Activated CD4-positive, alpha-beta T cell treated with anti-CD3 and anti-CD28 coated beads for 48 hours (primary cell): Measurements from ENCODE around the gene NIFK.
A peak's percentile ranks its signal among the peaks of the same experiment; 100 is the strongest.
"Not testable (repeated sequence)": the region's sequence is repeated elsewhere in the genome, so short reads cannot be mapped to it uniquely, and the experiment has no call there.

ENCODE experiments used
- DNase-seq: peaks from one replicate; pipeline ENCODE4 v3.0.0-alpha.2; 2020

NIFK gene

DNA sequence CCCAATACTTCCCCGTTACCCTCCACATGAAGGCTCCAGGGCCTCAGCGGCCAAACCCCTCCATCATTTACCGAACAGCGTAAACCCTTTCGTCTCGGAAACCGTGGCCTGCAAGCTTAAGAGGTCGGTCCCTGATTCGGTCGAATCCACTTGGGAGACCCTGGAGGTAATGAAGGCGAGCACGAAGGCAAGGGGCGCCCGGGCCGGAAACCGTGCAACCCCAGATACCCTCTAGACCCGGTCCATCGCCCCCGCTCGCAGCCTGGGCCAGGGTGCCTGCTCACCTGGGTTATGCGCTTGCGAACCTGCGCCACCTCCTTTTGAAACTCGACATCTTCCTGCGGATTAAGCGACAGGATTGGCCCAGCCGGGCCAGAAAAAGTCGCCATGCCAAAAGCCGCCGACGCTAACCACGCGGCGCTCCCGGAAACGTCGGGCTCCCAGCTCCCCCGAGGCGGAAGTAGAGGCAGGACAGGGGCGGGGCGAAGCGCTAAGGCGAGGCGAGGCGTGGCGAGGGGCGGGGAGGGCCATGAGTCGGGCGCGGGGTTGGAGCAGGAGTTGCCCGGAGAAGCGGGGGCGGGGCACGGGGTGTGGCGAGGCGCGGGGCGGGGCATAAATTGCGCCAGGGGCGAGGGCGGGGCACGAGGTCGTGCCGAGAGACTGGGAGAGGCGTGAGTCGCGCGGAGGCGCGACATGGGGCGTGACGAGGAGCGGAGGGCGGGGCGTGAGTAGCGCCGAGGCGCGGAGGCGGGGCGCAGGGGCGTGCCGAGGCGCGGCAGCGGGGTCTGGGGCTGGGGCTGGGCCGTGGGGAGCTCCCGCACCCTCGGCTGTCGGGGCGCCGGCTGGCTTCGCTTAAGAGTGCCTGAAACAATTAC, at the start of gene NIFK:
Gene NIFK, minus strand, starts transcription at position 414 of the 875 bp plus-strand sequence. Its CDS starts 25 bp downstream, at position 389.
- peak; percentile 100 for DNase-seq

DNA sequence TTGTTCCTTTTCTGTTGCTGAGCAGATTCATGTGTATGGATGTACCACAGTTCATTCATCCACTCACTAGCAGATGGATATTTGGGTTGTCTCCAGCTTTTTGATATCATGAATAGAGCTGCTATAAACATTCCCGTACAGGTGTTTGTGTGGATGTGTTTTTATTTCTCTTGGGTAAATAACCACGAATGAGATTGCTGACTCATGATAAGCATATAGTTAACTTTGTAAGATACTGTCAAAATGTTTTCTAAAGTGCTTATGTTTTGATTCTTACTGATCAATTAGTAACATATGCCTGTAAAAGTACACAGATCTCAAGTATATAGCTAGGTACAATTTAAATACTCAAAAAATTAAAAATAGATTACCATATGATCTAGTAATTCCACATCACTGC, 46.5 kb upstream of the NIFK start:
- no peak for DNase-seq

DNA sequence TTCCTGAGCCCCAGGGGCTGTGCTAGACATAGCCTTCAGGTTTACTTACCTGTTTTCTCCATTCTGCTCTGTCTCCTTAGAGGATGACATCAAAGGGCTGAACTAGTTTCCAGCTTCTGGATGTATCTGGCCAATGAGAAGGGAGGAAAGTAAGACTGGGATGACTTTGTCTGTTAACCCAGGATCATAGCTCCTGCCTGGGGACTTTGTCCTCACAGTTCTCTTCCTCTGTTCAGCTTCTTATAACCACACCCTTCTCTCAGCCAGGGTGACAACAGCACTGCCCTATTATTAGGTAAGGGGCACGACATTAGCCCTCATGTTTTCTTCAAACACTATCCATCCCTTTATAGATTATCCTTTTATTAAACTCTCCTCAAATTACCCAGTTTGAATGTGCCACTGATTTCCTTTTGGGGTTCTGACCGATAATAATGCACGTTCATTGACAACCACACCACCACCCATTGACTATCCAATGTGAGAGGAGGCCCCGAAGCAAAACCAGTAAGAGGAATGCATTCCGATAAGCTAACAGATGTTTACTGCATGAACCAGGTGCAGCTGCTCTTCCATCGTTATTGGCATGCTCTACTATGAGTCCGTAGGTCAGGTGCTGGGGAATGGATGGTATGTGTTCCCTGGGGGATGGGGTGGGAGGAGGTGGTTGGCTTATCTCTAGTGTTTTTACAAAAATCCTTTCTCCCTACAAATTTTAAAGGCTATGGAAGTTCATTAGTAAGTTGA, 42.2 kb upstream of the NIFK start:
- no peak for DNase-seq

DNA sequence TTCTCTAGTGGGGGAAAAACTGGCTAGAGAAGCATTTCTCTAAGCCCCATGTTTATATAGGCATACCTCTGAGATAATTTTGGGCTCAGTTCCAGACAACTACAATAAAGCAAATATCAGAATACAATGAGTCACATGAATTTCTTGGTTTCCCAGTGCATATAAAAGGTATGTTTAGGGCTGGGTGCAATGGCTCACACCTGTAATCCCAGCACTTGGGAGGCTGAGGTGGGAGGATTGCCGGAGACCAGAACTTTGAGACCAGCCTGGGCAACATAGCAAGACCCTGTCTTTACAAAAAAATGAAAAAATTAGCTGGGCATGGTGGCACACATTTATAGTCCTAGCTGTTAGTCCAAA, 41.0 kb upstream of the NIFK start:
- no peak for DNase-seq

DNA sequence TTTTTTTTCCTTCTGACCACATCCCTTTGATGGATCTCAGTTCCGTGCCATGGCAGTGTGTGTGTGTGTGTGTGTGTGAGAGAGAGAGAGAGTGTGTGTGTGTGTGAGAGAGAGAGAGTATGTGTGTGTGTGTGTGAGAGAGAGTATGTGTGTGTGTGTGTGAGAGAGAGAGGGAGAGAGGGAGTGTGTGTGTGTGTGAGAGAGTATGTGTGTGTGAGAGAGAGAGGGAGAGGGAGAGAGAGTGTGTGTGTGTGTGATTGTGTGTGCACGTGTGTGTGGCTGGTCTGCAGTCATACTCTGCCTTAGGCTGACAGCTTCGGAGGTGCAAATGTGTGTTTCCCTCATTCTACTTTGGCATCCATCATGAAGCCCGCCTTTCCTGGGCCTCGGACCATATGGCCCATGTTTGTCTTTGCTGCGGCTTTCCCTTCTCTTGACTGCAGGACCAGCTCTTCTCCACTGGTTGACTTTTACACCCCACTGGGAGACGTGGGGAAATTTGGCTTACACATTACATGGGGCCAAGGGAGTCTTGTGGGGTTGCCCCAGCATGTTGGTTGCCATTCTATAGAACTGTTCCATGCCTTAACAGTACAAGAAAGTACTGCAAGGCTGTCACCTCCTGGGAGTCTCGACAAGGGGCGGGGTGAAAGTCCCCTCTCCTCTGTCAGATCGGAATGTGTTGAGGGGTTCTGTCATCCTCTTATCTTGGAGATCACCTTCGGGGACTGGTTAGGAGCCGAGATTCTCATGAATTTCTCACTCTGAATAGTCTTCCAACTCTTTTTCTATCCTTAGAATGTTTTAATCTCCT, 40.4 kb upstream of the NIFK start:
- DNase-seq = no peak

DNA sequence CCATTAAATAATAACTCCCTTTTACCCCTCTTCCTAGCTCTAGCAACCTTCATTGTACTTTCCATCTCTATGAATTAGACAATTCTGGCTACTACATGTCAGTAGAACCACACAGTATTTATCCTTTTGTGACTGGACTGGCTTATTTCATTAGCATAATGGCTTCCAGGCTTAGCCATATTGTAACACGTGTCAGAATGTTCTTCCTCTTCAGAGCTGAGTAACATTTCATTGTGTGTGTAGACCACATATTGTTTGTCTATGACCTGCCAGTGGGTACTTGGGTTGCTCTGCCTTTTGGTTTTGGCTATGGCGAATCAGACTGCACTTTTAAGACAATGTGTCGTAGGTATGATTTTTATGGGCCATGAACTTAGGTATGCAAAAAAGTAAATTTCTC, 39.7 kb upstream of the NIFK start:
- no peak for DNase-seq

DNA sequence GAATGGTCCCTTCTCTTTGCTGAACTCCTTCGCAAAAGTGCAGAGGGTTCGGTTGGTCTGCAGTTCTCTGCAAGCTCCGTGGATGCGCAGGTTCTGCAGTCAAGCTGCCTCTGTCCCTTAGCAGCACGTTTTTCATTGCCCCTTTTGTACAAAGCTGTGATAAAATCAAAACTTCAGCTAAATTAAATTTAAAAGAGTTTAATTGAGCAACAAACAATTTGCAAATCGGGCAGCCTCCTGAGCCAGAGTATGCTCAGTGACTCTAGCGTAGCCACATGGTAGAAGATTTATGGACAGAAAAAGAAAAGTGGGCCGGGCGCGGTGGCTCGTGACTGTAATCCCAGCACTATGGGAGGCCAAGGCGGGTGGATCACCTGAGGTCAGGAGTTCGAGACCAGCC, 37.6 kb upstream of the NIFK start:
- no peak for DNase-seq

DNA sequence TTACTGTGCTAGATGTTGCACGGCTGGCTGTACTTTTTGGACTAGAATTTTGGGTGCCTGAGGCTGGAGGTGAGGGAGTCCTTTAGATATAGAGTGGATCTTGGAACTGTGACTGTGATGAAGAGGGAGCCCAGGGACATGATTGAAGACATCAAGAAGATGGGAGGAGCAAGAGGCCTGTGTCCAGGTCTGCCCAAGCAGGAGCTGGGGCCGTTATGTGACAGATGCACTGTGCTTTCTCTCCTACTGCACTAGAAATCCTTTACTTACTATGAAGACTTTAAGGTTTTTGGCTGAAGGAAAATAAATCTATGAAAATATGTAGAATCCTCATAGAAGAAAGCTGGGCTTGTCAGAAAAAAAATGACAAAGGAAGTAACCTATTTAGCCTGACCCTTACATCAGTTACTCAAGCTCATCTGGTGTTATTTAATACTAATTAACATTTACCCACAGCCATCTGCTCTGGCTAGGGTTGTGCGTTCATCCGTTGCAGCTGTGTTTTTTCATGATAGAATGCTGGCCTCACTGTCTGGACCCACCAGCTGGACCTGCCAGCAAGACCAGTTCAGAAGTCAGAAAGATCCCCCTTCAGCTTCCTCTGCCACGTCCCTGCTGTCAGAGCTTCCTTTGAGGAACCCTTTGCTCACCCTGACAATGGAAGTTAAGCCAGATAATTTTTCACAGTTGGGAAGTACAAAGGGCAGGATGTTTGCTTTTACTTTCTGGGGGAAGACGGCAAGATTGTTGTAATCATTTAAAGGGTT, 35.5 kb upstream of the NIFK start:
- DNase-seq = no peak

DNA sequence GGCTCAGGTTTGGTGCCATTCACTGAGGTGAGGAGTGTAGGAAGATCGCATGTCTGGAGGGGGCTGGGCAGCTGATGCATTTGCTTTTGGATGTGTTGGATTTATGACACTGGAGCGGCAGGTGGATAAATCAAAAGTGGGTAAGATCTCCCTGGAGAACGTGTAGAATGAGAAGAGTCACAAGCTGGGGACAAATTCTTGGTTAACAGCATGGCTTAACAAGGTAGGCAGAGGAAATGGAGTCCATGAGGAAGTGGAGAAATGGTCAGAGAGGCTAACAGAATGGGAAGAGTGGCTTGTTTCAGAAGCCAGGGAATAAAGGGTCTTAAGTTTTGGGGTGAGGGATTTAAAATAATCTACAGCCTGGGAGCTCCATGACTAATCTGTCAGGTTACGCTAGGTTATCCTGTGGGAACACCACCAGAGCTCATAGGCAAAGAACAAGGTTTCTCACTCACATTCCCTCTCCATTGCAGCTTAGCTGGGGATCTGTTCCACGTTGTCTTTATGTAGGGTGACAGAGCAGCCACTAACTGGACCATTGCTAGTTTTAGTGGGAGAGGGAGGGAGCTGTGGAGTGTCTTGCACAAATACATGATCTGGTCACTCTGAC, 31.6 kb upstream of the NIFK start:
- no peak for DNase-seq

DNA sequence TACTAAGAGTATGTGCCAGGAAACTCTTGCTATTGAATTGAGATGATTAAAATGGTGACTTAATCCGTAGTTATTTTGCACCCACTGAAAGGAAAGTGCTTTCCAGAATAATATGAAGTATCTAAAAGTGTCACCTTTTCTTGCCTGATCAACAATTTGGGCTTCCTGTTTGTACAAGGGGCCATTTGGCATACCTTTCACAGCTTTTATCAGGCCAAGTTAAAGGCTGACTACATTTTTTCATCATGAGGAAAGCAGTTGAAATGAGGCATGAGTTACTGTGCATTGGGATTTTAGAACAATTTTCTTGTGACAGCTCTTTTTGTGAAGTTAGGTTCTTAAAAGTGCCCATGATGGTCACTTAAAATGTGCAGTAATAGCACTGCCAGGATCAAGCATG, 29.9 kb upstream of the NIFK start:
- DNase-seq = no peak

DNA sequence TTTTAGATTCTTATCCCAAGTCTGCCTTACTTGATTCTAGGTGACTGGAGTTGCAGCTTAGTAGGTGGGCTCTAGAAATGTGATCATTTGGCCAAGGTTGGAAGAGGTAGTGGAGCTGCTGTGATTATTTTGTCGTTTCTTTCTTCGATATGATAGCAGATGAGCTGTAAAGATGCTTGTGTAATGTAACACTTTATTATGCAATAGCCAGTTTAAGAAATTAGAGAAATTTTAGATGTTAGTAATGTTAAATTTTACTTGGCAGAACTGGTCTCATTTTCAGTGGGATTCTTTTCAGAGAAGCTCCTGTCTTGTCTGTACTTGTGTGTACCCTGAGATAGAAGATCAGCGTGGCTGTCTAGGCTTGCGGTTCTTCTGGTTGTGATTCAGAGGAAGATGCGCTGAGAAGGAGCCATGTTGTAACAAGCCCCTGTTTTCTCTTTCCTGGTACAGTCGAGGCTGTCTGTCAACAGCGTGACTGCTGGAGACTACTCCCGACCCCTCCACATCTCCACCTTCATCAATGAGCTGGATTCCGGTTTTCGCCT, 28.1 kb upstream of the NIFK start:
- DNase-seq = no peak

DNA sequence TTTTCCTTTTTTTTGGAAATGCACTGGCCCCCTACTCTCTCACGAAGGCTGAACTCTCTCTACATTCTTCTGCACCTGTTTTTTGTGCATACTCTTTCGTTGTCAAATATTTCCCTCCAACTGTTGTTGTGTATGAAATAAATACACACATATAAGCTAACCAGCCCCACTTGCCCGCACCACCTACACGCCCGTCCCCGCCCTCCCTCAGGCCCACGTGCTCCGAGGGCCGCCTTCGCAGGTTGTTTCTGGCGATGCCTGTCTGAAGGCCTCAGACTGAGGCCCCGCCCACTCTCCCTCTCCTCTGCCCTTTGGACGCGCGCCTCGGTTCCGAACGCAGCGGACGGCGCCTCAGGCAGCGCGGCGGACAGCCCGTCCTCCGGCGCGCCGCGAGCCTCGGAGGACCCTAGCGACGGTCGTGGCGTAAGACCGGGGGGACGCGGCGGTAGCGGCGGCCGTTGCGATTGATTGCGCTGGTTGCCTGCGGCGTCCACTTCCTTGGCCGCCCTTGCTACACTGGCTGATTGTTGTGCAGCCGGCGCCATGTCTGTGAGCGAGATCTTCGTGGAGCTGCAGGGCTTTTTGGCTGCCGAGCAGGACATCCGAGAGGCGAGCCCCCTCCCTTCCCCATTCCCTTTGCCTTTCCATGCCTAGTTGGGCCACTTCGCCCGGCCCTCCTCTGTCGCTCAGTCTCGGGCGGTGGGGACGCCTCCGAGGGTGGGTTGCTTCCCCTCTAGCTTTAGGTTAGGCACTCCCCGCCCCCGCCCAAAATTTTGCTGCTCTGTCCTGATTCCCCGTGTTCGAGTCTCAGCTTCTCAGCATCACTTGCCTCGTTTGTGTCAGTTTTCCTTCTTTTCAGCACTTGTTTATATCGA, 18.8 kb upstream of the NIFK start, which contains the start of gene TSN:
Gene TSN, plus strand, starts transcription at position 415 of the 875 bp plus-strand sequence. Its CDS starts 129 bp downstream, at position 544.
- peak; percentile 98 for DNase-seq

DNA sequence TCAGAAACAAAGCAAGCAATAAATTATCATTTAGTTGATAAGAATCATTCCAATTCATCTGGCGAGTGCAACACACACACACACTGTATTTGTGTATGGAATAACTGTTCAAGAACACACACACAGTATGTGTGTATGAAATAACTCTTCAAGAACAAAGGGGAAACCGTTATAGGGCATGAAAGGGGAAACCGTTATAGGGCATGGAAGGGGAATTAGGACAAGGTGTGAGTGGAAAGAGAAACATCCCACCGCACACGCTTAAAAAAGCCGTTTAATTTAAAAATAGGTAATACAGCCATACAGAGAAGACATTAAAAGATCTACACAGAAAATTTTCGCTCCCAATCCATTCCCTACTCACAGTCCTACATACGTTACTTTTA, 18.2 kb upstream of the NIFK start:
- DNase-seq = no peak

DNA sequence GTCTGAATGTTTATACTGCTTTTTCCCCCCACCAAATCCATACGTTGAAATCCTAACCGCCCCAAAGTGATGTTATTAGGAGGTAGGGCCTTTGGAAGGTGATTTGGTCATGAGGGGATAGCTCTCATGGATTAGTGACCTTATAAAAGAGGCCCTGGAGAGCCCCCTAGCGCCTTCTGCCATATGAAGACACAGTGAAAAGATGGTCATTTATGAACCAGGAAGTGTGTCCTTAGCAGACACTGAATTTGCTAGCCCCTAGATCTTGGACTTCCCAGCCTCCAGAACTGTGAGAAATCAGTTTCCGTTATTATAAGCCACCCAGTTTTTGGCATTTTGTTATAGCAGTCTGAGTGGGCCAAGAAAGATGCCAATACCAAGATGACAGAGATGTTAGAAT, 11.5 kb upstream of the NIFK start:
- no peak for DNase-seq

DNA sequence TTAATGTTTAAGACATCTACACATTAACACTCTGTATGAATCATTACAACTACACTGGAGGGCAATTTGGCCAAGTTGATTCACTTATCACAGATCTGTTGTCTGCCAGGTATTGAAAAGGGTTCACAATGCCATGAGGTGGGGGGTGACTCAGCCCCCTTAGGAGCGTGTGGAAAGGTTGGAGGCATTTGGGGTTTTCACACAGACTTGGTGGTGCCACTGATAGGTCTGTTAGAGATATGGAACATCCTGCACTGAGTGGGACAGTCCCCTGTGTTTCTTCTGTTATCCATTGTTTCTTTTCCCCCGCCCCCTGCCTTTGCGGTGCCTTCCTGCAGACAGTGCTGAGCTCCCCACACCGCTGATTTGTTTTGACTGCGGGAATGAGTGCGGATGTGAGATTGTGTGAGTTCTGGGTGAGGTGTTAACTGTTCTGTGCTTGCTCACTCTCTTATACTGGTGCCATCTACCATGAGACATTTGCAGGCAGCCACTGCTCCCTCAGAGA, 9.4 kb upstream of the NIFK start:
- peak; percentile 76 for DNase-seq

DNA sequence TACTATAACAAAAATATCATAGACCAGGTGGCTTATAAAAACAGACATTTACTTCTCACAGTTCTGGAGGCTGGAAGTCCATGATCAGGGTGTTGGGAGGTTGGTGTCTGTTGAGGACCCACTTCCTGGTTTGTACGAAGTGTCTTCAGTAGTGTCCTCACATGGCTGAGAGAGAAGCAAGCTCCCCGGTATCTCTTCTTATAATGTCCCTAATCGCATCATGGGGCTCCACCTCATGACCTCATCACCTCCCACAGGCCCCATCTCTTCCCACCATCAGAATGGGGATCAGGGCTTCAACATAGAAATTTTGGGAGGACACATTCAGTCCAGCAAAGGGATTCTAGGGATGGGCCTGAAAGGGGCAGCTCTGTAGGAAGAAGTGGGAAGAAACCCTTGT, 4.8 kb upstream of the NIFK start:
- no peak for DNase-seq

DNA sequence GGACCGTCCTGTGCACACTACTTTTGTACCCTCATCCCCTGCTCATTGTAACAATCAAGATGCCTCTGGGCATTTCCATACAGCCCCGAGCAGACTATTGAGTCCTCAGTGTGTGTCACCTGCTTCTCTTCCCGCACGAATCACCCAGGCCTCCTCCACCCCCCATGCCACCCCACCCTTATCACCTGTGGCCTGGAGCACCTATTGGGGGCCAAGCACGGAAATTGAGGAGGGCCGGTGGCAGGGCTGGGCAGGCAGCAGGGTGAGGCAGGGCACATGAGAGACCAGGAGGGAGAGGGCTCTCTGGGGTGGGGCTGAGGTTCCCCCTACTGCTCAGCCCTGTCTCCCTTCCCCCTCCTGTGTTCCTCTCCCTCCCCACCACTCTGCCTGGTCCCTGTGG, 4.3 kb upstream of the NIFK start:
- DNase-seq = no peak

DNA sequence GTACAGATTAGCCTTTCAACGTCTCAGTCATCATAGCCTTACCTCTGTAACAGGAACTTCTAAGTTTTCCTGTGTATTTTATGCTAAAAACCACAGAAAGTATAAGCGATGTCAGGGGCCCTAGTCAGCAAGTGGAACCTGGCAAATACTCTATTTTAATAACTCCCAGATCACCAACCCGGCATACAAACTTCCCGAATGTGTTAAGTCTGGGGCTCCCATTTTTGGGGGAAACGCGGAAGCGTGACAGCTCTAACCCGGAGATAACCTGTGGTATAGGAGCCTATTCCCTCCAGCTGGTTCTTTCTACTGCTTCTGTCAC, 574 bp downstream of the NIFK start:
- DNase-seq = no peak

DNA sequence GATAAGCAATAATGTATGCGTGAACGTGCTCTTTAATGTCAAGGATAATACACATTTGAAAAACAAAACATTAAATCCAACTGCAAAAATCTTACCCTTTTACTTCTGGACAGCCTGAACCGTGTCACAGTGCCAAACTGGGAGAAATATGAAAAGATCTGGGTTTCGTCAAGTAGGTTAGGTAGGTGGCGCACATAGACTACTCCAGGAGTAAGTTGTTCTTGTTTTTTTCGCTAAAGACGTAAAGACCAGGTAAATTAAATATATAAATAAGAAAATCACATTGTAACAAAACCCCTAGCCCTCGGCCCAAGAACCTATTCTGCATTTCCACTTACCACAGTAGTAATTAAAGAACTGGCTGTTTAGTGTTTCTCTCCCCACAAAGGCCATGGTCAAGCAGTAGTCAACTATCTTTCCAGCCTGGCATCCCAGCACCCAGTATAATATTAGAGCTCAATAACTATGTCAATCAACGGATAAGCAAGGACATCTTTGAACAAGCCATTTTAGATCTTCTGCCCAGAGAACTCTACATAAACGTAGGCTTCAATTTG, 1.1 kb downstream of the NIFK start:
- no peak for DNase-seq

DNA sequence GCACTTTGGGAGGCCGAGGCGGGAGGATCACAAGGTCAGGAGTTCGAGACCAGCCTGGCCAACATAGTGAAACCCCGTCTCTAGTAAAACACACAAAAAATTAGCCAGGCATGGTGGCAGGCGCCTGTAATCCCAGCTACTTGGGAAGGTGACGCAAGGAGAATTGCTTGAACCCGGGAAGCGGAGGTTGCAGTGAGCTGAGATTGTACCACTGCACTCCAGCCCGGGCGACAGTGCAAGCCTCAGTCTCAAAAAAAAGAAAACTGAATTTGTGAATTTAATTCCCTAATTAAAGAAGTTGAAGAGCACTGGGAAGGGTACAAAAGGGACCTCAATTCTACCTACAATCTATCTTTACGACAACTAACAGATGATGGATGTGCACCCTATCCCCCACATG, 2.1 kb downstream of the NIFK start:
- DNase-seq = not testable (repeated sequence)
